NCI-H1436 (cell line): ENCODE measurements around the gene FHIT.

Experiments
- DNase-seq: peaks from one replicate; lab custom pipeline; 2025; lab: John Stamatoyannopoulos, UW

Gene FHIT

DNA sequence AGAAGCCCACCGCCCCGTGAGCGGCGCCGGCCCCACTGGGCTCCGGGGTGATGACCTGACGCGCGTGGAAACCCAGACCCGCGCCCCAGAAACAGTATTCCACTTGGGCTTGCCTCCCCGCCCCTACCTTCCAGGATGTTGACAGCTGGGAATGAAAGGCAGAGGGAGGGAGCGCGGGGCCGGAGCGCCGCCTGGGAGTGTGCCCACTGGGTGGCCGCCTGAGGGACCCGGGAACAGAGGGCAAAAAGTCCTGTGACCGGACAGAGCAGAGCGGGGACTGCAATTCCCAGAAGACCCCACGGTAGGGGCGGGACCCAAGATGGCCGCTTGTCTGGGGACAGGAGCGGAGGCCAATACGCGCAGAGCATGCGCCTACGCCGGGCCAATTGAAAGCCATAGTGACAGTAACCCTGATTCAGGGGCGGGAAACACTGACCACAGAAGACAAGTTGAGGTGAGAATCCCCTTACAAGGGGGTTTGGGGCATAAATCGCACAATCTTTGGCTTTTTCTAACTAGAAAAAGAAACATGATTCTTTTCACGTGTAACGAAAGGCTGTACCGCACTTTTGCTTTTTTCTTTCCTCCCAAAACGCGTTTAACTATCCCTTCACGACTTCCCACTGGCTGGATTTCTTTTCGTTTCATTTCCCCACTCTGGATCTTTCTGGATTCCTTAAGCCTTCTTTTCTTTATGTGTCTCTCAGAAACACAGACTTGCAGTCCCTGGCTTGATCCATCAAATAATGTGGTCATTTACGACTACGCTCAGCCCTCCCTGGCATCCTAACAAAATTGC is at the start of gene FHIT:
Gene FHIT, minus strand, starts transcription at position 279 of the 799 bp plus-strand sequence.
- peak; percentile 81 for DNase-seq

DNA sequence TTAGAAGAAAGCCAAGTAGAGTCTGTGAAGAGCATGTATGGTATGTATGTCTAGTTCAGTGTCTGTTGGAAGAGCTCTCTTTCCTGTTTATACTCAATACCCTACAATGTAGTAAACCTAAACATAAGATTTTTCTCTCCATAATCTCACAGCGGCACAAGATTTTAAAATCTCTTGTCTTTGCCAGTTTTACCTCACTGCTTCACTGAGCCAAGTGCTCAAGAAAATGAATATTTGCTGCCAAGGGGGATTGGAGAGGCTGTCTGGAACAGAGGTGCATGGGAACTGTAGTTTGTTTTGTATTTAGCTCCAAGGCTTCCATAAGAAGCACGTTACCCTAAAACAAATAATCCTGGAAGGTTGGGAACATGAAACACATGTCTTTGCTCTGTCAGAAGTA is 49.5 kb upstream of the FHIT start:
- no peak for DNase-seq

DNA sequence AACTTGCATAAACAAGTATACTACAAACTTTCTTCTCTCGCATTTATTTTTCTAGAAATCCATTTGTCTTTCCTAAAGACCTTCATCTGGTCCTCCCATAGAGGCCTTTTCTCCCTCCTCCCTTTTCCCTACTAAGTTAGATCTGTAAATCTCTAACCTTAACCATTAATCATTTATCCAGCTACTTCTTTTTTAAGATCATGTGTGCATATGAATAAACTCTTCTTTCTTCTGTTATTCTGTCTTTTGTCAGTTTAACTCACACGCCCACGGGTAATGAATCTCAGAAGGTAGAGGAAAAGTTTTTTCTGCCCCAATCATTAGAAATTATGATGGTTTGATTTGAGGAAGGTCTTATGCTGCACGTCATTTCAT is 48.7 kb upstream of the FHIT start:
- no peak for DNase-seq

DNA sequence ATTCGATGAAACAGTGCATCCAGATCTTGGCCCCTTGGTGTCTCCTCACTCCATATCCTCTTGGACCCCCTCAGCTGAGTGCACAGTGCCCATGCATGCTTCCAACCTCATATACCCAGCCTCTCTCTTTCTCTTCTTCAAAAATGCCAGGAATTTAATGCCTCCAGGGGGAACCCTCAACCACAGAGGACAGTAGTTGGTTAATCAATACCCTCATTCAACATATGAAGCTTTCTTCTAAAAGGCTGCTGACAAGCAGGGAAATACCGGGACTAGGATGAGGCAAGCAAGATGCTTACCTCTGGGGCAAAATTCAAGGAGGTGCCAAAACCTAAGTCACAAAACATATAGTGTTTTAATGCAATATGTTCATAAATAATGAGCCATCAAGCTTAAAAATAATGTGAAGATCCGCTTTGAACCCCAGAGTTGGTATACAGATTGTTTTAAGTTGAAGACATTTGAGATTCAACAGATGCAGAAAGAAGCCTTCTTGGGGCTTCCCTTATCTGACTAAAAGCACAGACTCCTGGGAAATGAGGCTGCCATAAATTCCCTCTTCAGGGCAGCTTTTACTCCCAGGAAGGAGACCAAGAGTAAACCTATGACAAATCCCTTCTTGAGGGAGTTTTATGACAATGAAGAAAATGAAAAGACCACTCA is 48.2 kb upstream of the FHIT start:
- no peak for DNase-seq

DNA sequence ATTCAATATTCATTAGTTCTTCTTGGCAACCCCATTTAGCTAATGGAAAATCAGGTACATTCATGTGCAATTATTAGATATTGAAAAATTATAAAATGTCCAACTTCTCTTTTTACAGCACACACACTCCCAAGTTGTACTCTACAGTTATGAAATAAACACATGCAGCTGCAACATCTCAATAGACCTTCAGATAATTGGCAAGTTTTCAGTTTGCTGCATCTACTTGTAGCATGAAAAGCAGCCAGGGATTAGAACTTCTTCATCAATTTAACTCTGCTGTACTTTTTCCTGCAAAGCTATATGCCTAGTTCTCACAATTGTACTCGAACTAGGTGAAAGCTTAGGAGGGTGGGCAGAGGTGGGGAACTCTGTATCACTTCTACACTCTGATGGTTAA is 46.6 kb upstream of the FHIT start:
- no peak for DNase-seq

DNA sequence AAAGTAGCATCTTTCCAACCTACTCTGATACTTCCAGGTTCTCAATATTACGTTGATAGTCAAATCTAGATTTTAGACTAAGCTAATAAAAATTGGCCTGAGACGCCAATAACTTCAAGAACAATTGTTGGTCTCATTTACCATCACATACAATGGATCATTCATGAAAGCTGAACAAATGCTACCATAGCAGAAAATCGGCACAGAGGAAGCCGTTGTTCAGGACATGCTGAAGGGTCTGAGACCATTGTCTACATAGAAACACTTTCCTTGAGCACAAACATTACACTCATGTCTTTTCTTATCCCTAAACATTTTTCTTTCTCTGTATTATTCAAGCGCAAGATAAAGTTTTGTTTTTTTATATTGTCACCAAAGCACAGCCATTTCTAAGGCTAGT is 37.2 kb upstream of the FHIT start:
- no peak for DNase-seq

DNA sequence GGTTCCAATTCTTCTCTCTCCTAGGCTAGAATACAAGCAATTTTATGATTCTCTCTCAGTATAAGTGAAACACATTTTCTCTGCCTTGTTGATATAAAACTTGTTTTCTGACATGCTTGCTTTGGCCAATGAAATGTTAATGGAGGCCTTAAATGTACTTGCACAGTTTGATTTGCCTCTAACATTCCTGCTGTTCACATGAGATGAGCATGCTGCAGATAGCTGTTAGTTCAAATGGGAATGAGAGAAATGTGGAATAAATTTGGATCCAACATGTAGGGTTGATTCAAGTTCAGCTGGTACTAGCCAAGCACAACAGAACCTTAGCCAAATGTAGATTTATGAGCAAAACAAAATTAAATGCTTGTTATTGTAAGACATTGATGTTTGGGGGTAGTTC is 32.6 kb upstream of the FHIT start:
- no peak for DNase-seq

DNA sequence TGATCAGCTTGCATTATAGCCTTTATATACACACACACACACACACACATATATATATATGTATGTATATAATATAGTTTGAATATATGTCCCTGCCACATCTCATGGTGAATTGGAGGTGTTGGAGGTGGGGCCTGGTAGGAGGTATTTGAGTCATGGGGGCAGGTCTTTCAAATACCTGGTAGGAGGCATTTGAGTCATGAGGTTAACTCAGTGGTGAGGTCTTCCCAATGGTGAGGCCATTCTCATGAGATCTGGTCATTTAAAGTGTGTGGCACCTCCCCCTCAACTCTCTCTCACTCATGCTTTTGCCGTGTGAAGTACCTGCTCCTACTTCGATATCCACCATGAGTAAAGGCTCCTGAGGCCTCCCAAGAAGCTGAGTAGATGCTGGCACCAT is 27.5 kb upstream of the FHIT start:
- DNase-seq = no peak

DNA sequence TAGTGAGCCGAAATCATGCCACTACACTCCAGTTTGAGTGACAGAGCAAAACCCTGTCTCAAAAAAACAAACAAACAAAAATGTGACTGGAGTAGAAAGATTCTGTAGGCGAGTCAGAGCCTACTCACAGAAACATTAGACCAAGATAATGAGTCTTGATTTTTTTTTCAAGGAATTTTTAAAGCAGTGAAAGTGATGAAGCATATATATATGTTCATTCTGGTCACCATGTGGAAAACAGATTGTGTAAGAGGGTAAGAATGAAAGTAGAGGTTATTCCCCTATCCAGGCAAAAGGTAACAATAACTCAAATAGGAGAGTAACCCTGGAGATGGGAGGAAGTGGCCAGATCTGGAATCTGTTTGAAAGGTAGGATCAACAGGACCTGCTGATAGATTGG is 26.2 kb upstream of the FHIT start:
- DNase-seq = no peak

DNA sequence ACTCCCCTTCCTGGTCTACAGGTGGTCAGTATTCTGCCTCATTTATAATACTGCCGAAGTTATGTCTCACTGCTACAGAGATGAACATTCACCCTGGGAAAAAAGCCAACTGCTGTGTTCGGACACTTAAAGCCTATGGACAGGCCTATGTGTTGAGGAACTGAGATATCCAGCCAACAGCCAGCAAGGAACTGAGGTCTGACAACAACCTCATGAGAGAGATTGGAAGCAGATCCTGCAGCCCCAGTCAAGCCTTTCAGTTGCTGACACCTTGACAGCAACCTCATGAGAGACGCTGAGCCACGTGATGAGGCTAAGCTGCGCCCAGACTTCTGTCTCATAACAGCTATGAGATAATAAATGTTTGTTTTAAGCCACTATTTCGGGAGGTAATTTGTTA is 18.2 kb upstream of the FHIT start:
- DNase-seq = no peak

DNA sequence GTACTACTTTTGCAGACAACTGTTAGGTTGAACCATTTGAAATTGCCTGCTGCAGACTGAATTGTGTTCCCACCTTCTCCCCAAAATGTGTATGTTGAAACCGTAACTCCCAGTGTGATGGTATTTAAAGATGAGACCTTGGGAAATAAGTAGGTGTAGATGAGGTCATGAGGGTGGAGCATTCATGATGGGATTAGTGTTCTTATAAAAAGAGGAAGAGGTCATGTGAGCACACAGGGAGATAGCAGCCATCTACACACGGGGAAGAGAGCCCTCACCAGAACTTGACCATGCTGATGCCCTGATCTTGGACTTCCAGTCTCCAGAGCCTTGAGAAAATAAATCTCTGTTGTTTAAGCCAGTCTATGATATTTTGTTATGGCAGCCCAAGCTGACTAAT is 17.4 kb upstream of the FHIT start:
- no peak for DNase-seq

DNA sequence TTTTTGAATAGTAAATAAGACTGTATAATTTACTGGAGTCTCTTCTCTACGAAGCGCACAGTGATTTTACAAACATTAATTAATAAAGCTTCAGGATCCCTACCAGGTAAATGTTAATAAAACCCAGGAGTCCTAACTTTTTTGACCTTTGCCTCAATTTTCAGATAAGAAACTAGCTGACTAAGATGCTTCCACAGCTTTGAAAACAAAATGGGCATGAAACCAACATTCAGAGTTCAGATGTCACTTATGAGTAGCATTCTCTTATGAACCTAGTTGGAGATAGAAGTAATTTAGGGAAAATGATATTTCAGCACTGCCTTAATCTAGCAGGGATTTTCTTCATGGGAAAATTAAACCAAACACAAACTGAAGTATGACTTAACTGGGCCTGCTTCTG is 13.0 kb upstream of the FHIT start:
- DNase-seq = no peak

DNA sequence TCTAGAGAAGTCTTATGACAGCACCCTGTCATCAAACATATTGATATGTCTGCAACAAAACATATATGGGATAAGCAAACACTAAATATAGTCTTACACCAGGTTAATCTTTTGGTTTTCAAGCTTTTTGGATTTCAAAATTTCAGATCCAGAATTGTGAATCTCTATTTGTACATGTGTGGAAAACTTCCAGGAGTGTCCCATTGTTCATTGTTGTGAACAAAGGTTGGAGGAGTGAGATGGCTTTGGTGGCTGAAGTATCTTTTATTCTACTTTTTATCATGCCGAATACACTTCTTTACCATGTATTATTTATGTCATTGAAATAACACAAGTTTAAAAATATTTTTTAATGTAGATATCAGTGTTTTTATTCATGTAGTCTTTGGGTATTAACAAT is 5.9 kb upstream of the FHIT start:
- no peak for DNase-seq

DNA sequence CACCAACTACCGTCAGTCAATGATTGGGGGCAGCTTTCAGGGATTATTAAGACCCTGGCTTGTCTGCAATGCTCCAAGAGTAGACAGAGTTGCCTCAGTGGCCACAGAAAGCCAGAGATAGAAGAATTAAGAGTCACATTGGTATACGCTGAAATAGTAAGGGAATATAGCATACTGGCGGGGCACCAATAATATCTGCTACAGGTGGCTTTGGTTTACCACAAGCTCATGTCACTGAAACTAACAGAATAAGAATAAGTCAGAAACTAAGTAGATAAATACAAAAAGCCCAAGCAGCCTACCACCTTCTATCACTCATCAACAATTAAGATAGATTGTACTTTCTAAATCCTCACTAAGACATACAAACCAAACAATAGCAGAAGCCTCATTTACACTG is 2.5 kb upstream of the FHIT start:
- no peak for DNase-seq

DNA sequence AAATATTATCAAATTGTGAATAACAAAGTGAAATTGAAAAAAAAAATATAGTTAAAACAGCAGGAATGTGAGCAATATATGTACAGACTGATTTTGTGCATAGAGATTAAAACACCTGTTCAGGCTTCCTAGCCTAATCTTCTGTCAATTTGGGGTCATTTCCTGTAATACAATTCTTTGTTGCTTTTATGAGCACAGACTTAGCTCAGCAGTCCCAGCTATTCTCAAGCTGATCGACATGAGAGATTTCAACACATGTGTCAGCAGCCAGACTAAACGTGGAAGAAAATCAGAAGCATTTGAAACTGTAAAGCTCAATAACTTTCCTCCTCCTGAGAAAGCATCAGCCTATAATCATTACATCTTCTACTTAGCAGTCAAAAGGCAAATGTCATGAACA is 1.6 kb upstream of the FHIT start:
- no peak for DNase-seq

DNA sequence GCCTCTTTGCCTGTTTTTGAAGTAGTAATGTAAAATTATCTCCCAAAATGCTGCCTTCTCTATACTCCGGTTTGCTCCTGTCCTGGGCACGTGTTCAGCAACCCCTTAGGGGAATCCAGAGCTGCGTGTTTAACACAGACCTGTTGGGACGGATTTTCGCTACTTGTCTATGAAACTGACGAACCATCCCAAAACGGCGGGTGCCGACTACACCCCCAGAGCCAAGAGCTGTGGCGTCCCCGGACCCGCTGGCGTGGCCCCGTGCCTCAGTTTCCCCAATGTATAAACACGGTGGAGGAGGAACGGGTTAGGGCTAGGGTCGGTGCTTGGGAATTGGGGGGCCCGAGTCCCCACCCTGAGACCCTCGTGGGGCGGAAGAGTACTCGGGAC is 473 bp downstream of the FHIT start:
- DNase-seq = peak; percentile 24

DNA sequence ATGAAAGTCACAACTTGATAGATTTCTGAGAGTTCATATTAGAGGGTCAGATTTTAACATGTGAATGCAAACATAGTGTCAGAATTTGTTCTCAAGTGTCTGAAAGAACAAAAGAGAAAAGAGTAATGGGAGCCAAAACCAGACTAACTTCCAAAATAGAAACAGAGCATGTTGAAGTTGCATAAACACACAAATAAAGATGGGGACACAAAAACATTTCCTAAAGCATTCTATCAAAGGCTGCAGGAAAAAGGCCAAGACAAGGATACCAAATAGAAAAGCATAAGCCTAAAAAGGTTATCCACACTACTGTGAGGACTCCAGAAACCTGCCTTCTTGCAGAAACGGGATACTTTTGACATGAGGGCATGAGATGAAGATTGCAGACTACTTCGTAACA is 2.8 kb downstream of the FHIT start:
- DNase-seq = no peak

DNA sequence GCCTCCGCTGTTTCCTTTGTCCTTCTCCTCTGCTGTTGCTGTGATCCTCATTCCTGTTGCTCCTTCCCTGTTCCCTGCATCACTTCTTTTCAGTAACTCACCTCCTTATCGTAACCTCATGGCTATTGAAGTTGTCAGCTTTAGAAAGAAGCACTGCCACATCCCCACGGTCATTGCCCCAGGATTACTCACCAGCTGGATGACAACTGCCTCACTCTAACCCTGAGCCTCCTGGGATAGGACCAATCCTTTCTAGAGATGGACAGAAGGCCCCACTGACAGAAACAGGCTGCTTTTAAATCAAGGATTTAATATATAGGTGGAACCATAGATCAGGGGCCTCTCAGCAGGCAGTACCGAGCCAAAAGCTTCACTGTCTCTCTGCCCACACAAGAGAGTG is 4.1 kb downstream of the FHIT start:
- no peak for DNase-seq

DNA sequence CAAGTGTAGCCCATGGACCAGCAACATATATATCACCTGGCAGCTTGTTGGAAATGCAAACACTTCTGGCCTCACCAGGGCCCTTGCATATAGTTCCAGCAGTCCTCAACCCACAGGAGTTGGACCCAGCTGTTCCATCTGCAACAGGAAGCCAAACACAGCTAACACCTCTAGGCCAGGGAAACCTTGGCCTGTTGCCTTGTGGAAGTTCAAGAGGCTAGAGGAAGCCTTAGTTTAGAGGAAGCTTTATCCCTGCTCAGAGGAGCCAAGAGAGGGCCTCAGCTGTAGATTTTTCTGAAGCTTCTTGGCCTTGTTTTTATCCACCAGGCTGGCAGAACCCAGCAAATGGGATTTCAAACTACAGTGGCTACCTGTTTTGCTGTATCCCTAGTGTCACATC is 11.4 kb downstream of the FHIT start:
- DNase-seq = no peak

DNA sequence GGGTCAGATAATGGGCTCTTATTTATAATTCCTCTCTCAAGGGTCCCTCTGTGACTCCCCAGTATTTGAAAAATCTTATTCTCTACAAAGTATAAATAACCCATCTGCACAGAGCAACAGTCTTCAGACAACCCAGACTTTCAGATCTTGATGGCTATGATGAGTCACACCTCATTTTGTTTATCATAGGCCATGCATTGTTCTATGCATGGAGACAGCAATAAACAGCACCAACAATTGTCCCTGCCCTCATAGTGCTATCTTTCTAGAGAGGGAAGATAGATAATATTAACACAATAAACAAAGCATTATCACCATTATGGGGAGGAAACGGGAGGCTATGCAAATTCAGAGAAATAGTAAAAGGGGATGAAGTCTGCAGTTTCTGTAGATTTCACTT is 13.4 kb downstream of the FHIT start:
- no peak for DNase-seq

DNA sequence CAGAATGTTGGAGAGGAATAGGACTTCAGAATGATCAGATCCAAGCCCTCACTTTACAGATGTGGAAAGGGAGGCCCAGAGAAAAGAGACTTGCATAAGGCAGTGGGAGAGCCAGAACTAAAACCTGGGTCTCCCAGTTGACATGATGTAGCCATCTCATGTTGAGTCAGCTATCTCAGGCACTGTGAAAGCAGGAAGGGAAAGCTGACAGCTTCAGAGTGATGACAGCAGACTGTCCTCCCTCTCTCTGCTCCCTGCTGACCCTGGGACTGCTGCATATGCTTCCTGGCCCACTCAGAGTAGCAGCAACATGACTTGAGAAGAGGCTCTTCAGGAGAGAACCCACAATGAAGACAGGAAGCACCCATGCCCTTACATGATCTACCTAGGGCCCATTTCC is 14.7 kb downstream of the FHIT start:
- DNase-seq = no peak

DNA sequence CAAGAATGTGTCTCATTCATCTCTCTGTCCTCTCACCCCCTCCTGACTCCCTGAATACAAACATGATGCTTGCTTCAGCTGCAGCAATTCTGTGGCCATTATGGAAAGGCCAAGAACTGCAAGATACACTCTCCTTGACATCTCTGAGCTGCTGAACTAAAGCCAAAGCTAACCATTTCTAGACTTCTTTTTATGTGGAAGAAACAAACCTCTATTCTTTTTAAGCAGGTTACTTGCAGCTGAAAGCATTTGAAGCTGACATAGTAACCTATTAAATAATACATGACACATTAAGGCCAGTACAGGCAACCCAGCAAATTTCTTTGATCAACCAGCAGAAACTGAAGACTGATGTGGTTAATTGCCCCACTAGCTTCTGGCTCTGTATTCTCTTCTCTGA is 17.5 kb downstream of the FHIT start:
- no peak for DNase-seq

DNA sequence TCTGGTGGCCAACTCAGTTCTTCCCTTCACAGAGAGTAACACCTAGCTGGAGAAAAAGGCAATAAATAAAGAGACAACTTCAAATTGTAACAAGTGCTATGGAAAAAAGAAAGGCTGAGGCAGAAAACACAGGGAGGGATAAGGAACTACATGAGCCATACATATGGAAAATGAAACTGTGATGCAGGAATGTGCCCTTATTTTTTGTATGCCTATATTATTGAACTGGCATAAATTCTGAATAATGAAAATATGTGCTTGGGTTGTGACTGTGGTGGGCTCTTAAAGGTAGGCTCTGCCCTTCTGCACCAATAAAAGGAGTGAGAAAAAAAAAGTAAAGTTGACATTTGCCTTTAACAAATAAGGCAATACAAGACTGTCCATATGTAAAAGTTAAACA is 19.6 kb downstream of the FHIT start:
- DNase-seq = no peak

DNA sequence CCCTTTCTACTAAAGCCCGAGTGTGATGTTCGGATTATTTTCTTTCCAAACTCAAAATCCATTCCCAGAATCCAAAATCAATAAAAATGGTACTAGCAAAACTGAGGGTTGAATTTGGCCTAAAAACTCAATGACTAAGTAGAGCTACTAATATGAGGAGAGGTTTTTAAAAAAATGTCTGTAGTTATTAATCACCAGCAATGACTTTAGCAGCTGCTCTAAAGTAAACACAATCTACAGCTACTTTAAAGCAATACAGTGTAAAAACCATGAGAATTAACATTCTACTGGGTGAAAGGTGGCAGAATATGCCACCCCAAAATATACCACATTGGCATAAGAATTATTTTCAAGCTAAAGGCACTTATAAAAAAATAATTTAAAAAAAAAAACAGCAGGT is 23.5 kb downstream of the FHIT start:
- no peak for DNase-seq
